ENCODE data around the gene MAPK7.

Gene MAPK7

DNA sequence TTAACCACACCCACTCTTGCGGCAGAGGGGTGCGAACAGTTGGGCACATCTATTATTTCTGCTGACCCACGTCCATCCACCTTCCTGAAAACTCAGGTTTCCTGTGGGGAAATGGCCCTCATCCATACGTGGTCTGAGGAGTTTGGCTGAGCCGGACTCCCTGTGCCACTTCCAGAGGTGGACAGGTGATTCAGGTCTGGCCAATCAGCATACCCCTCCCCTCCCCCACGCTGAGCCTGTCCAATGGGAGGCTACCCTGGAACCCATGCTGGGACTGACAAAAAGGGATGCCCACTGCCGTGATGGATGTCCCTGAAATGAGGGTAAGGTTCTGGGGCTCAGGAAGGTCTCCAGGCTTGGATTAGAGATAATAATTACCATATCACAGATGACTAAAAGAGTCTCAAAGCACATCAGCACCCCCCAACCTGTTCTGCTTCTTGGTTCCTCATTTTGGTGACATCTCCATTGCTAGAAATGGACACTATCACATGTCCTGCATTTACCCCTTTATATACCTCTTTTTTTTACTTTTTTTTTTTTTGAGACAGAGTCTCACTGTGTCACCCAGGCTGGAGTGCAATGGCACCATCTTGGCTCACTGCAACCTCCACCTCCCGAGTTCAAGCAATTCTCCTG is 5.3 kb upstream of the MAPK7 start:
- no peak for DNase-seq (ENCODE audit: low read depth)
- TF ChIP-seq POLR2A (IDR thresholded peaks at IDR 0.05; ENCODE audit: extremely low read depth, insufficient read length): no peak
- TF ChIP-seq, protein P1, sequence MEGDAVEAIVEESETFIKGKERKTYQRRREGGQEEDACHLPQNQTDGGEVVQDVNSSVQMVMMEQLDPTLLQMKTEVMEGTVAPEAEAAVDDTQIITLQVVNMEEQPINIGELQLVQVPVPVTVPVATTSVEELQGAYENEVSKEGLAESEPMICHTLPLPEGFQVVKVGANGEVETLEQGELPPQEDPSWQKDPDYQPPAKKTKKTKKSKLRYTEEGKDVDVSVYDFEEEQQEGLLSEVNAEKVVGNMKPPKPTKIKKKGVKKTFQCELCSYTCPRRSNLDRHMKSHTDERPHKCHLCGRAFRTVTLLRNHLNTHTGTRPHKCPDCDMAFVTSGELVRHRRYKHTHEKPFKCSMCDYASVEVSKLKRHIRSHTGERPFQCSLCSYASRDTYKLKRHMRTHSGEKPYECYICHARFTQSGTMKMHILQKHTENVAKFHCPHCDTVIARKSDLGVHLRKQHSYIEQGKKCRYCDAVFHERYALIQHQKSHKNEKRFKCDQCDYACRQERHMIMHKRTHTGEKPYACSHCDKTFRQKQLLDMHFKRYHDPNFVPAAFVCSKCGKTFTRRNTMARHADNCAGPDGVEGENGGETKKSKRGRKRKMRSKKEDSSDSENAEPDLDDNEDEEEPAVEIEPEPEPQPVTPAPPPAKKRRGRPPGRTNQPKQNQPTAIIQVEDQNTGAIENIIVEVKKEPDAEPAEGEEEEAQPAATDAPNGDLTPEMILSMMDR (IDR thresholded peaks at IDR 0.05; ENCODE audit: low read depth, low read length): no peak
- no peak for TF ChIP-seq MAX (IDR thresholded peaks at IDR 0.05; ENCODE audit: low read depth, low read length)
- no peak for TF ChIP-seq MYC (IDR thresholded peaks at IDR 0.05; ENCODE audit: low read depth, low read length)
- H3K4me3 ChIP-seq (ENCODE audit: low read depth, low read length): no peak overlapping the region

DNA sequence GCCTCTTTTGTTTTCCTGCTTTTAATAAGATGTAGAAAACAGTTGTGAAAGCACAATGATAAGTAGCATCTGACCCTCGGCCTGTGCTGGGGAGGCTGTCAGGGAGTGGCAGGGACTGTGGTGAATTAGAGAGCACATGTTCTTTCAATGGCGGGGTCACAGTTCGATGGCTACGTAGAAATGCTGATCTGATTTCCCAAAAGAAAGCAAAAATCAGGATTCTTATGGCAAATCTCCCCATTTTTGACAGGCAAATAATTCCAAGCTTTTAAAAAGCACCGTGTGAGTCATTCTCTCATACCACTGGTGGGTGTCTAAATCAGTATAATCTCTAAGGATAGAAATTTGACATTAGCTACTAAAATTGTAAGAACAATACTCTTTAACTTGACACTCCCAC is 4.2 kb upstream of the MAPK7 start:
- TF ChIP-seq MYC (IDR thresholded peaks at IDR 0.05; ENCODE audit: low read depth, low read length) (no peak), MAX (IDR thresholded peaks at IDR 0.05; ENCODE audit: low read depth, low read length) (no peak), POLR2A (IDR thresholded peaks at IDR 0.05; ENCODE audit: extremely low read depth, insufficient read length) (no peak)
- TF ChIP-seq, protein P1 (IDR thresholded peaks at IDR 0.05; ENCODE audit: low read depth, low read length): no peak
- H3K4me3 ChIP-seq (ENCODE audit: low read depth, low read length): no peak overlapping the region
- DNase-seq (ENCODE audit: low read depth): no peak

DNA sequence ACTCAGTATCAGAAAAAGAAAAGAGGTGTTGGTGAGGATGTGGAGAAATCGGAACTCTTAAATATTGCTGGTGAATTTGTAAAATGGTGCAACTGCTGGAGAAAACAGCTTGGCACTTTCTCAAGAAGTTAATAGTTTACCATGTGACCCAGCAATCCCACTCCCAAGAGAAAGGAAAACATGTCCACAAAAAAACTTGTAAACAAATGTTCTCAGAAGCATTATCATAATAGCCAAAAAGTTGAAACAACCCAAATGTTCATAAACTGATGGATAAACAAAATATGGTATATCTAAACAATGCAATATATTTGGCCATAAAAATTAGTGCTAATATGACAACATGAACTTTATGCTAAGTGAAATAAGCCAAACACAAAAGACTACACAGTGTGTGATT is 2.6 kb upstream of the MAPK7 start:
- no peak overlapping the region for H3K4me3 ChIP-seq (ENCODE audit: low read depth, low read length)
- no peak for DNase-seq (ENCODE audit: low read depth)
- TF ChIP-seq, protein P1 (IDR thresholded peaks at IDR 0.05; ENCODE audit: low read depth, low read length): no peak
- no peak for TF ChIP-seq MYC (IDR thresholded peaks at IDR 0.05; ENCODE audit: low read depth, low read length)
- no peak for TF ChIP-seq MAX (IDR thresholded peaks at IDR 0.05; ENCODE audit: low read depth, low read length)
- TF ChIP-seq POLR2A (IDR thresholded peaks at IDR 0.05; ENCODE audit: extremely low read depth, insufficient read length): no peak

DNA sequence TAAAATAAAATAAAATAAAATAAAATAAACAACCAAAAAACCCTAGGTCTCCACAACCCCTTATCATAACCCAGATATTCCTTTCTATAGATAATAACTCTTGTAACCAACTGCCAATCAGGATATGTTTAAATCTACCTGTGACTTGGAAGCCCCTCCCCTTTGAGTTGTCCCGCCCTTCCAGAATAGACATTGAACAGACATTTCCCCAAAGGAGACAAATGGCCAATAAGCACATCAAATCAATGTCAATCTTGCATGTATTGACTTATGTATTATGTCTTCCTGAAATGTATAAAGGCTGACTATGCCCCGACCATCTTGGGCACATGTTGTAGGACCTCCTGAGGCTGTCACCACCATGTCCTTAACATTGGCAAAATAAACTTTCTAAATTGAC is 1.5 kb upstream of the MAPK7 start:
- H3K4me3 ChIP-seq (ENCODE audit: low read depth, low read length): peak overlapping the region; percentile 96
- DNase-seq (ENCODE audit: low read depth): no peak
- TF ChIP-seq, protein P1 (IDR thresholded peaks at IDR 0.05; ENCODE audit: low read depth, low read length): no peak

DNA sequence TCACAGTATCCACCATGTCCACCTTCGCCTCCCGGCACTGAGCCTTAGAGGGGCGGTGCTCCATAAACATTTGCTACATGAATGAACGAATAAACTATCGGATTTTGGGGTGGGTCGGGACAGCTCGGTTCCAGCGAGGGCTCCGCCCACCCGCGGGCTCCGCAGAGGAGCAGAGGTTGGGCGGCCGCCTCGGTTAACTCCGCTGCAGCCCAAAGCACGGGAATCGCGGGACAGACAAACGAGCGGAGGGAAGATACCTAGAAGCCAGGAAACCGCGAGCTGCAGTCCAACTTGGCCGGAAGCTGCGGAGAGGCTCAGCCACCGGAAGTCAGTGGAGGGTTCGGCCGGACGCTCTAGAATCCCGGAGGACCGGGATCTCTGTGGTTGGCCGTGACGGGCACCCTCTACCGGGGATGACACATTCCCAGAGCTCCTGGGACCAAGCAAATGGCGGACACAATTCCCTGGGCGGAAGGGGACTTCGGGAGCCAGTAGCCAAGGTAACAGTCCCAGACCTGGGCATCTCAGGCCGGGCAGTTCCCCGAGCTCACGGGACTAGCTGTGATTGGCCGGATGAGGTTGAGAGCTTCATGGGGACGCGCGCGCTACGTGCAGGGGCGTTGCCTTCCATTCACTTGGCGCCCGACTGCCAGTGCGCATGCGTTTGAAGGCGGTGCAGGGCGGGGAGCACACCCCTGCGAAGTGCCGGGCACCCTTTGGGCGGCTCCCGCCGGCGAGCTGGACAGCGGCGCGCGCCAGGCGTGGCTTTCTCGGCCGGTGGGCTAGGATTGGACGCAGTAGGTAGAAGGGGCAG is 489 bp upstream of the MAPK7 start:
- TF ChIP-seq MYC (IDR thresholded peaks at IDR 0.05; ENCODE audit: low read depth, low read length) (peak; percentile 74), POLR2A (IDR thresholded peaks at IDR 0.05; ENCODE audit: extremely low read depth, insufficient read length) (peak; percentile 76), MAX (IDR thresholded peaks at IDR 0.05; ENCODE audit: low read depth, low read length) (peak; percentile 77)
- TF ChIP-seq, protein P1 (IDR thresholded peaks at IDR 0.05; ENCODE audit: low read depth, low read length): no peak
- peak; percentile 99 for DNase-seq (ENCODE audit: low read depth)
- peak overlapping the region; percentile 96 for H3K4me3 ChIP-seq (ENCODE audit: low read depth, low read length)

Measured in NB4 (cell line).